Measurements from ENCODE around the gene BCL10.
"Not testable (repeated sequence)": the region's sequence is repeated elsewhere in the genome, so short reads cannot be mapped to it uniquely, and the experiment has no call there.

BCL10 gene

GRCh38 chr1:85264150-85264549, 12.3 kb downstream of the BCL10 start:
- DNase-seq (ENCODE audit: low read depth in 2 of 2): no peak

- no peak for DNase-seq (ENCODE audit: low read depth in 2 of 2)
Observed at GRCh38 chr1:85262985-85263384, 13.4 kb downstream of the BCL10 start.

- no peak for DNase-seq (ENCODE audit: low read depth in 2 of 2)
Observed at GRCh38 chr1:85259912-85260274, 16.5 kb downstream of the BCL10 start.

- peak; percentile 90 to 92 for DNase-seq (ENCODE audit: low read depth in 2 of 2)
Observed at GRCh38 chr1:85259118-85259911, 17.1 kb downstream of the BCL10 start, which contains the start of gene C1orf52. Gene C1orf52, minus strand, starts transcription at chr1:85259662. Its CDS starts 29 bp downstream, at chr1:85259633.

GRCh38 chr1:85258536-85259117, 17.8 kb downstream of the BCL10 start:
- DNase-seq (ENCODE audit: low read depth in 2 of 2): no peak

- DNase-seq (ENCODE audit: low read depth in 2 of 2): not testable (repeated sequence)
Observed at GRCh38 chr1:85249042-85249441, 27.4 kb downstream of the BCL10 start.

GRCh38 chr1:85245891-85246290, 30.5 kb downstream of the BCL10 start:
- no peak for DNase-seq (ENCODE audit: low read depth in 2 of 2)

GRCh38 chr1:85245456-85245855, 31.0 kb downstream of the BCL10 start:
- DNase-seq (ENCODE audit: low read depth in 2 of 2): no peak

- DNase-seq (ENCODE audit: low read depth in 2 of 2): no peak
Observed at GRCh38 chr1:85244271-85245061, 32.0 kb downstream of the BCL10 start.

- DNase-seq (ENCODE audit: low read depth in 2 of 2): no peak
Observed at GRCh38 chr1:85243372-85243771, 33.1 kb downstream of the BCL10 start.

- DNase-seq (ENCODE audit: low read depth in 2 of 2): no peak
Observed at GRCh38 chr1:85240643-85241042, 35.8 kb downstream of the BCL10 start.

GRCh38 chr1:85240174-85240601, 36.2 kb downstream of the BCL10 start:
- no peak for DNase-seq (ENCODE audit: low read depth in 2 of 2)

GRCh38 chr1:85237613-85238012, 38.8 kb downstream of the BCL10 start:
- no peak for DNase-seq (ENCODE audit: low read depth in 2 of 2)

GRCh38 chr1:85230305-85230977, 46.0 kb downstream of the BCL10 start:
- no peak for DNase-seq (ENCODE audit: low read depth in 2 of 2)

- DNase-seq (ENCODE audit: low read depth in 2 of 2): no peak
Observed at GRCh38 chr1:85229574-85230097, 46.8 kb downstream of the BCL10 start.

GRCh38 chr1:85228972-85229371, 47.5 kb downstream of the BCL10 start:
- no peak for DNase-seq (ENCODE audit: low read depth in 2 of 2)

- DNase-seq (ENCODE audit: low read depth in 2 of 2): no peak
Observed at GRCh38 chr1:85225624-85226380, 50.6 kb downstream of the BCL10 start.

- no peak for DNase-seq (ENCODE audit: low read depth in 2 of 2)
Observed at GRCh38 chr1:85224734-85225623, 51.5 kb downstream of the BCL10 start.

- DNase-seq (ENCODE audit: low read depth in 2 of 2): no peak
Observed at GRCh38 chr1:85224295-85224694, 52.1 kb downstream of the BCL10 start.

GRCh38 chr1:85223334-85223733, 53.1 kb downstream of the BCL10 start:
- no peak for DNase-seq (ENCODE audit: low read depth in 2 of 2)
